Stimulated activated CD8-positive, alpha-beta memory T cell treated with anti-CD3 and anti-CD28 coated beads, Interleukin-4, amount 100 ng/mL, for 4 hours (primary cell): ENCODE data around the gene SLC35B3.
"Not testable (repeated sequence)": the region's sequence is repeated elsewhere in the genome, so short reads cannot be mapped to it uniquely, and the experiment has no call there.

Experiments
- DNase-seq, 2 donors: peaks; one replicate each; pipeline ENCODE4 v3.0.0-alpha.2; 2020; ENCODE audit warnings: low read depth in 2 of 2, low spot score in 1 of 2

The SLC35B3 gene

DNA sequence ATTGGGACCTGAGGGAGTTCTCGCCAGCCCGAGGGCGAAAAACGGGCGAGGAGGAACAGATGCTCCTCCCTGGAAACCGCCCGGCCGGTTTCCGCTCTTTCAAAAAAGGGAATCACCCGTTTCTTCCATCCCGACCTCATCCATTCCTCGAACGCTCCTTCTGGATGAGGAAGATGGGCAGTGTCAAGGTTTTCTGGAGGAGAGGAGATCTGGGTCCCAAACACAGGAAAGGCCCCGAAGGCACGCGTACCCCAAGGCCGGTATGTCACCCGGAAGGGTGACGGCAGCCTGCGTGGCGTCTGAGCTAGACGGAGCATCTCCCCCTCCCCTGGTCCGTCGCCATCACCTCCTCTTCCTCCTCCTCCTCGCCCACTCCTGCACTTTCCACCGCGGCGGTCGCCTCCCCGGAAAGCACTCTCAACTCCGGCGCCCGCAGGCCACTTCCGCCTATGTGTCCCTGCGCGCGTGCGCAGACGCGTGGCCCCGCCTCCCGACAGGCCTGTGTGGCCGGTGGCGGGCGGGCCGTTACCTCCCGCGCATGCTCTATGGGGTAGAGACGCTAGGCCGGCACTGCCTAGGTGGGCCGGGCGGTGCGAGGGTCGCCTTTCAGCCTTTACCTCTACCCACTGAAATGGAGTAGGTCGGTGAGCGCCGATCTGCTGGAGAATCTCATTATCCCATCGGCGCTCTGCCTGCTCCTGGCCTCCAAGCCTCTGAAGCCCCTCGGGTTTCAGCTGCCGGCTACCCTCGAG is at the start of gene SLC35B3:
TSS of gene SLC35B3 (minus strand) at position 453 of the 752 bp plus-strand sequence.
- peak; percentile 95 for DNase-seq

DNA sequence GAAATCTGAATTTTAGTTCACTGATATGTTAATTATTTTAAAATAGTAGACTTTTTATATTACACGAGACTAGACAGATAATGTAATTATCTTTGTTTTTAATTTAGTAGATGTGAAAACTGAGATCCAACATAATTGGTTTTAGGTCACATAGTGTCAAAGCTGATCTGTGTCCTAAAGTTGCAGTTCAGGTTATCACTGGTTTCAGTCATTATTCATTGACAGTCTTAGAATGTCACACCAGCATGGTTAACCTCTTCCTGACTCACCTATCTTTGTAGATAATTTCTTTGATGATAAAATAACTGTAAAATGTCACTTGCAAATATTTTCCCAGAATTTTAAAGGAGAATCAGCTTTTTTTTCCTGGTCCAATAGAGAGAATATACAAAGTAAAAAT is 48.3 kb upstream of the SLC35B3 start:
- DNase-seq: no peak

DNA sequence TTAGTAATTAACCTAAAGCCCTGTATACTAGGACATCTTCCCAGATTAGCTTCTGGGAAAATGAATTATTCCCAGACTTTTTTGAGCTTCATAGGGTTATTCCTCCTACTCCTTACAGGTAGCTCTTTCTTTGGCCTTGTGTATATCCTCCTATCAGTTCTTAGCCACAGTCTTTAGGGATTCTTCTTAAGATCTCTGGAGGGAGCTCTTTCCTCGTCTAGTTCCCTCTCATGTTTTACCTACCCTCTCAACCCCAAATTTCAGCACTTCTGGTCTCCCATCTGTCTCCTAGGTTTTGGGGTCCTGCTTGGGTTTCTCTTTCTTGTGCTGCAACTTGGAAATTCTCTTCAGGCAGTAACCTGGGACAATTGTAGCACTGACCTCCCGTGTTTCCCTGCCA is 46.4 kb upstream of the SLC35B3 start:
- DNase-seq: no peak

DNA sequence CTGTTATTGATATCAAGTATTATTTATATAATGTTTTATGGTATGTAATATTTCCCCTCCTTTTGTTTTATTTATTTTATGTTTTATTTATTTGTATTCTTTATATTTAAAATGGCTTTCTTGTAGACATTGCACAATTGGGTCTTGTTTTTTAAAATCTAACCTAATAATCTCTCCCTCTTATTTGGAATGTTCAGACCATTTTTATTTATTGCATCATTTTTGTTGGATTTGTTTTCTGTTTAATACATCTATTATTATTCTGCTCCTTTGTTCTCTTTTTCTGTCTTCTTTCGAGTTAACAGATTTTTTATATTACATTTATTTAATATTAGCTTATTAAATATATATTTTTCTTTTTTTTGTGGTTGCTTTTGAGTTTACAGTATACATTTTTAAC is 43.1 kb upstream of the SLC35B3 start:
- DNase-seq: no peak

DNA sequence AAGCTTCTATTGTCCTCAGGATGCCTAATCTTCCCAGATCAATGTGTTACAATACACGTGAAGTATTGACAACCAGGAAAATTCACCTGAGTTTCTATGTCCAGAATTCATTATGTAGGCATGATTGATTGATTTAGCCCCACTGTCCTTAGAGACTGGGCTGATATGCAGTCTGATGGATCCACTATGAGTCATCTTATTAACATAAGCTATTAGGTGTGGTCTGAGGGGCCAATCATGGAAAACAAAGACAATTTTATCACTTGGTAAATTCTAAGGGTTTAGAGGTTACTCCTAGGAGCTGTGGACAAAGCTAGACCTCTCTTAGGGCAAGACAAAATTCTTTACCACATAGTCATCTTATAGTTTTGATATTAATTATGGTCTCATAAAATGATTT is 41.3 kb upstream of the SLC35B3 start:
- DNase-seq: no peak

DNA sequence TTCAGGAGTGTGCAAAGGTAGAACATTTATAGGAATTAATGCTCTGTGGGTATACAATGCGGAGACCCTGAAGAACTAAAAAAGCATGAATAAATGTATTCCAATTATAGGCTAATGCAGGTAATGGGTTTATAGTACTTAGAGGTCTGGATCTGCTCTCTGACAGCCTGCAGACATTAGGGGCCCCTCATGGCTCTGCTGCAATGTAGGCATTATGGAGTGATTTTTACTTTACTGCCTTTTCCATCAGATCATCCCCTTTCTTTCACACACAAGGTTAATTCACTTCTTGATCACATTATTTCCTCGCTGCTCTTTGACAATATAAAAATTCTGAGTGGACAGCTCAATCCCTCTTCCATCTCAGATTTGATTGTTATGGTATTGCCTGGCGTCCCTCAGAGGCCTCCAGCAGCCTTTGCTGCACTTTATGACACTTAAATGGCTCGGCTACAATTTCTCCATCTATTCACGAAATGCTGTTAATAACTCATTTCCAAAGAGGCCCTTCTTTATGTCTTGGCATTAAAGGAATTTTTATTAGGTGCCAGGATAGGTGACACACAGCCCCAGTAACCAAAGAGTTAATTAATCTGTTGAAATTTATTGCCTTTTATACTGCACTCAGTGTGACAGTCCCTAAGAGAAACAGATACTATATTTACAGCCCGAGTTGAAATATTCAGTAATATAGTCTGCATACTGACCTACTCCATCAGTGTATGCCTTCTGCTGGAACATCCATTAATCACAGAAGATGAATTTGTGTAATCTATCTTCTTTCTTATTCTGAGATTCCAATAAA is 33.4 kb upstream of the SLC35B3 start:
- DNase-seq: no peak

DNA sequence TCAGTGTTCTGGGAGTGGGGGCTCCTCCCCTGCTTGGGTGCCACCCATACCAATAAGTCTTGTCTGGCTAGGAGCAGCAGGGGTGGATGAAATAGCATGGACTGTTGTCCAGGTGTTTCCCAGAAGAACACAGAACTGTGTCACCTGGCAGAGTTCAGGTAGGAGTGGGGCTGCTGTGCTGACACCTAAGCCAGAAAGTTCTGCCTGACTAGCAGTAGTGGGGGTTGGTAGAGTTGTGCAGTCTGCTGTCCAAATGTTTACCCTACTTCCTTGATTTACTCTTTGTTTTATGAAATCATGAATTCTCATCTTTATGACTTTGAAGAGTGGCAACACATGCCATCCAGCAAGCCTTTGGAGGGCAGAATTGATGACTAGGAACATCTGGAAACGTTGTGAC is 27.3 kb upstream of the SLC35B3 start:
- no peak for DNase-seq

DNA sequence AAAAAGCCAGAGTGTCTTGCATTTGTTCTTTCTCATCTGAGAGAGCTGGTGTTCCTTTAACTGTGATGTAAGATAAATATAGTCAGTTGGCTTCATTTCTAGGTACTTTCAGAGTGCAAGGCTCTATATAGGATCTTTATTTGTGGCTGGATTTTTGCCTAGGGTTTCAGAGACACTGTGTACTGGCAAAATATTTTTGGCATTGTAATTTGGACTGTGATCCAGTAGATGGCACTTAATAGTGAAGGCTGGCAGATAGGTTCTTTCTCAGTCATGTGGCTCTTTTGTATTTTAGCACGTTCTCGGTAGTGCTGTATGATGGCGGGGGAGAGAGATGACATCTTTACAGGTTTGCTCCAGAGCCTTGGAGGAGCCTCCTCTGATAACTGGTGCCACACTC is 26.8 kb upstream of the SLC35B3 start:
- DNase-seq: no peak

DNA sequence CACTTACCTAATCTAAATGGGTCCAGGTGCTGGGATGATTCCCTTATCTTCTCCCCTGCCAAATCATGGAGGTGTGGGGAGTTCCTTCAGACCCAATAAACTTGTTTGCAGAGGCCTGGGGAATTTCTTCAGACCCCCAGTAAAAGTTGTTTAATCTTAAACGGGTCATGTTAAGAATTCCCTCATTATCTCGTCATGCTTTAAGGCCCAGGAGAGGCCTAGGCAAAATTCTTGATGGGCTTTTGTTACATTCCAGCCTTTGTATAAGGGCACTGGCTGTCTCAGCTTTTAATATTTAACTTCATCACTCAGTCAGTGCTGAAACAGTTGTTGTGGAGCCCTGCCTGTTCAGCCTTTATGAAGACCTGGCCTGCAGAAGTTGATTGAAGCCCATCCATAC is 11.0 kb upstream of the SLC35B3 start:
- DNase-seq: no peak

DNA sequence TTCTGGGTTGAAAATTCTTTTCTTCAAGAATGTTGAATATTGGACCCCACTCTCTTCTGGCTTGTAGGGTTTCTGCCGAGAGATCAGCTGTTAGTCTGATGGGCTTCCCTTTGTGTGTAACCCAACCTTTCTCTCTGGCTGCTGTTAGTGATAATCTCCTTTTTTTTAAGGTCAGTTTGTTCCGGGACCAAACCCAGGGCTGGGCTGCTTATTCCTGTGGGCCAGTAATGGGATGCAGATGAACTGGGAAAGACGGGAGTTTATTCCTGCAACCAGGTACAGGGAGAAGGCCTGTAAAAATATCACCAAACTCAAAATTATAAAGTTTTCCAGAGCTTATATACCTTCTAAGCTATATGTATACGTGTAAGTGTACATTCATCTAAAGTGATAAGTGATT is 10.6 kb upstream of the SLC35B3 start:
- DNase-seq: not testable (repeated sequence)

DNA sequence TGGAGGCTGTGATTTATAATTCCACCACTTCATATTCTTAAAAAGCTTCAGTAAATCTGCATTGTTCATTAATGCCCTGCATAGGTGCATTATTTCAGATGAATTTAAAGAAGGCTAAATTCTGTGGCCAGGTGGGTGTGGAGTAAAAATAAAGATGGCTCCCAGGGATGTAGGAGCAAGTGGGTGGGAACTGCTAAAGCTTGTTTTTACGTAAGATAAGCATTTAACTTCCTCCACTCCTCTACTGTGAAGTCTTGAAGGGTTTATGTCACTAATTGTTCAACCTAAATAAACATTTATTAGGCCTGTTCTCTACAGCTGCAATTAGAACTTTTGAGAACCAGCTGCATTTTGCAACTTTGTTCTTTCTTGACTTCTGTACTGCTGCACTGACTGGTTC is 6.8 kb upstream of the SLC35B3 start:
- no peak for DNase-seq

DNA sequence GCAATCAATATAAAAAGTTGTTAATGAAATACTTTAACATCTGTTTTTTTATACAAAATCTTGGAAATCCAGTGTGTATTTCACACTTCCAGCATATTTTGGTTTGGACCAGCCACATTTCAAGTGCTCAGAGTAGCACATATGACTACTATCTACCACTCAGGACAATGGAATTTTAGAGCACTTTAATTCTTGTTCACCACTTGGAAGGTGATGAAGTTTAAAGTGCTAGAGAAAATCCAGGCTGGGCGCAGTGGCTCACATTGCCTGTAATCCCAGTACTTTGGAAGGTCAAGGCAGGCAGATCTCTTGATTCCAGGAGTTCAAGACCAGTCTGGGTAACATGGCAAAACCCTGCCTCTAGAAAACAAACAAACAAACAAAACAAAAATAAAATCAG is 6.1 kb upstream of the SLC35B3 start:
- no peak for DNase-seq

DNA sequence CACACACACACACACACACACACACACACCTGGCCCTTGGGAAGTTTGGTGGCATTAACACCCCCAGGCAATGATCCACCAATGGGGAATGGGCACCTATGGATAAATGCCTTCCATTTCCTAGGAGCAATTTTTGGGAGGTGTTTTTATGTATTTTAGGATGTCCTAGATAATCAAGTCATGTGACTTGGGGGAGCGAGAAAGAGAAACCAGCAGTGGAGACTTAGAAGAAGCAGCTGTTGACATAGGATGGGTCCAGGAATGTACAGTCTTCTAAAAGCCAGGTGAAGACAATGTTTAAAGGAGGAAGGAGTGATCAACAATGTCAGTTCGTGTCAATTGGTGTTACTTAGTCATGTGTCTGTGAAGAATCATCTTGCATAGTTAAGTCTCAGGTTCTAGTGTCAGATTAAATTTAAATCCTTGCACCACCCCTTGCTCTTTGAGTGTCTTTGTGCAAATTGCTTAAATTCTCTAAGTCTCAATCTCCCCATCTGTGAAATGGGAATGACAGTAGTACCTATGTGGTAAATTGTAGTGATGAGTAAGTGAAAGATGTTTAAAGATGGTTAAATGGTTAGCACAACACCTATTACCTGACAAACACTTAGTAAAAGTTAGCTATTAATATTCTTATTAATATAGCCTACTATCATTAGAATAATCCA is 4.4 kb upstream of the SLC35B3 start:
- DNase-seq: no peak

DNA sequence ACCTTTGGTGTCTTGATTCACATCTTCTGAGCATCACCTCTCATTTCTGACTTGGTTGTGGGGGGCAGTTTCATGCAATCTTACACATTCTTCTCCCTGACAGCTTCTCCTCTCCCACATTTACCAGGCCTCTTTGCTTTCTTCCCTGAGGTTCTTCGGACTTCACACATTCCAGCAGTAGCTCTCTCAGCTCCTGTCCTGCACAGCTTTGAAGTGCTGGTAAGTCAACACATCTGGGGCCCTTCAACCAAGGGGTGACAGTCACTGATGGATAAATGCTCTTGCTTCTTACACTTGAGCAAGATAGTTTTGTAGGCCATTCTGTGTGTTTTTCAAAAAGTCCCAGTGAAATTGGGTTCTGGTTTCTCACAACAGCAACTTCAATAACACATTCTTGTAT is 2.5 kb upstream of the SLC35B3 start:
- no peak for DNase-seq

DNA sequence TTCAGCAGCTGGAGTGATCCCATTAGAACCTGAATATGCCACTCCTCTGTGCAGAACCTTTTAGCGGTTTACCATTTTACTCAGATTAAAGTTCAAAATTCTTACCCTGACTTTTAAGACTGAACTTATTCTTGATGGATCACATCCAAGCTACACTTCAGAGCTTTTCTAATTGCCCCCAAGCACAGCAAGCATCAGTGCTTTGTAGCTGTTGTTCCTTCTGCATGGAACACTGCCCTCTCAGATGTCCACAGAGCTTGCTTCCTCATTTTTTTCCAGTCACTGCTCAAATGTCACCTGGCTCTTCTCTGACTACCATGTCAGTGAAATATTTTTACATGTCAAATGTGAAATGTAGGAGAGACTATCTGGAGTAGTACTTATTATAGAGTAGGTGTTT is 1.6 kb upstream of the SLC35B3 start:
- DNase-seq: no peak

DNA sequence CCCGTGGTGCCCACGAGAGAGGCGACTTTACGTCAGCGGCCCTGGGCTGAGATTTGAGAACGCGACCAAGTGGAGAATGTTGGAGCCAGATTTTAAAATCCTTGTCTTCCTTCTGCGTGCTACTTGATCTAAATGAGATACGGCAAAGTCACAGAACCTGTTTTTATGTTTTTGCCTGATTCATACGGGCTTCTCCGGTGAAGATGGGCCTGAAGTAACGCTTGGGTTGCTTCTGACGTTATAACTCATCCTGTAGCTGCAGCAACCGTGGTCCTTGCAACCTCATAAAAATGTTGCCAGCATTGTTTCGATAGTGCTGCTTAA is 462 bp upstream of the SLC35B3 start:
- DNase-seq: no peak

DNA sequence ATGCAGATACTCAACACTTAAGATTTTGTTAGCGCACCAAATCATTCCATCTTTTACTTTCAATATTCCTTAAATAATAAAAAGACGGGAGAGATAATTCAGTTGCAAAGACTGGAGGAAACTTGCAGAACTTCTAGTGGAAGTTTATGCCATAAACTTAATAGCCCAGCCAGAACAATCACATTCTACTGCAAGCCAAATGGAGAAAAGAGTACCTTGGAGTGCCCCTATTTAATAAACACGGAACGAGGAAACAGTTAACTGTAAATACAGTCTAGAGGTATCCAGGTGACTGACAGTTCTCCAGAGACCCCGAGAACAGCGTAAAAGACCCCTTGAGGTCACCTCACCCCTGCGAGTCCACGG is 635 bp downstream of the SLC35B3 start:
- DNase-seq: no peak

DNA sequence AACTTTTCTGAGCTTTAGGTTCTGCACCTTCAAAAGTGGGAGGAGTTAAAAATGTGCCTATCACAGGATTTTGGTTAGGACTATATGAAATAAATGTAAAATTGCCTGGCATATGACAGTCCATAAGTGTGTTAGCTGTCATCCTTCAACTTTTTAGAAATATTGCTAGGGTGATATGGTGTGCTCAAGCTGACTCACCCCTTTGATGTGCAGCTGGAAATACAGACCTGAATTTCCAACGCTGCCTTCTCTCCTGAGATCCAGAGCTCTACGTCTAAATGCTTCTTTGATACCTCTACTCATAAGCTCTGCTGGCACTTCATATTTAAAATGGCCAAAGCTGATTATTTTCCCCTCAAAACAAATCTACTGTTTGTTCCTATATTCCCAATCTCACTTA is 2.7 kb downstream of the SLC35B3 start:
- no peak for DNase-seq

DNA sequence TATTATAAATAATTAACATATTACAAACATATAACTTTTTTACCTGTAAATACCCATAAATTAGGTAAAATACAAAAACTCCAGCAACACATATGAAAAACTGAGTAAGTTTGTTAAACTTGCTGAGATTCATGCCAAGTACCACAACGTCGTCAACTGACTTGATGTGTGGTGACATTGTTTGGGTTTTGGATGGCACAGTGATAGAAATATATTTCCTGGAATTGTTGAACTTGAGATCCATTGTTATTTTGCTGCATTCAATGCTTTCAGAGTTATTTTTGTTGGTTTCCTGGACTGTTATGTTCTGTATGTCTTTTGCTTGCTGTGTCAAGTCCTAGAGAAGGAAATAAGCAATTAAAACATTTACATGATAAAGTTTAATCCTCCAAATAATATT is 5.5 kb downstream of the SLC35B3 start:
- DNase-seq: no peak

DNA sequence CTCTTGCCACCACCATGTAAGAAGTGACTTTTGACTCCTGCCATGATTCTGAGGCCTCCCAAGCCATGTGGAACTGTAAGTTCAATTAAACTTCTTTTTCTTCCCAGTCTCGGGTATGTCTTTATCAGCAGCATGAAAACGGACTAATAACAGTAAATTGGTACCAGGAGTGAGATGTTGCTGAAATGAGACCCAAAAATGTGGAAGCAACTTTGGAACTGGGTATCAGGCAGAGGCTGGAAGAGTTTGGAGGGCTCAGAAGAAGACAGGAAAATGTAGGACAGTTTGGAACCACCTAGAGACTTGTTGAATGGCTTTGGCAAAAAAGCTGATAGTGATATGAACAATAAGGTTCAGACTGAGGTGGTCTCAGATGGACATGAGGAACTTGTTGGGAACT is 8.8 kb downstream of the SLC35B3 start:
- DNase-seq: not testable (repeated sequence)

DNA sequence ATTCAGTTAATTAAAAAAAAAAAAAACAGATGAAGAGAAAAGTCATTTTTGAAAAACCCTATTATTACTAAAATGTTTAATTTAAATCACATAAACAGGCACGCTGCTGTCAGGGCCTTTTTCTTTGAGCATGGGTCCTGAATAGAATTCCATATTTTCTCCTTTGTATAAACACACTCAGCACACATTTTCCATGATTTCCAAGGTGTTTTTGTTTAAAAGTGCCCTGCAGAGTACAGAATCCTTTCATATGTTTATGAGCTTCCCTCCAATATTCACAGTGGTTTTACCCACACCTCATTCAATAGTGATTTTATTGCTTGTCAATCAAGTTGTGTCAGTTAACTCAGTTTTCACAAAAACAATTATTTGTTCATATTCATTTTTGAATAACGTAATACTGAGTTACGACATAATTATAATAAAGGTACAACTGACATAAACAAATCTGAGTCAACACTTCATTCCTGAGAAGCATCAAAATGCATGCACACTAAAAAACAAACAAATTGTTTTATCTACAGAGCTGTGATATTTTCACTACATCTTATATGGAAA is 15.2 kb downstream of the SLC35B3 start:
- no peak for DNase-seq

DNA sequence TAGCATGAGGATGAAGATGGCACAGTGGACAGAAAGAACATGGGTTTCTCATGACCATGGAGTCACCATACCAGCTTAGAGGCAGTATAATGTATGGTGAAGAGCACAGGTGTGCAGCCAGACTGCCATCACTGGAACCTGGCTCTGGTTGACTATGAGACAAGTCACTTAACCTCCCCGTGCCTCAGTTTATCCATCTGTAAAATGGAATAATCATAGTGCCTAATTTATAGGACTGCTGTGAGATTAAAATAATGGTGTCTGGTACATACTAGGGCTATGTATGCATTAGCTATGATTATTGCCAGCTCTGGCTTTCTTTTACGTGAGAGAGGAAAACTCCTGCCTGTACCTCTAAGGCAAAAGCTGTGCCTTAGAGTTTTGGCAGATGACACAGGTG is 19.4 kb downstream of the SLC35B3 start:
- no peak for DNase-seq
